Measurements from ENCODE around the gene RELCH.
A peak's percentile ranks its signal among the peaks of the same experiment; 100 is the strongest.

Gene RELCH

GRCh38 chr18:62196079-62196478 is 9.0 kb downstream of the RELCH start:
- DNase-seq (ENCODE audit: low read depth, low spot score), result no peak

GRCh38 chr18:62196980-62197379 is 9.9 kb downstream of the RELCH start:
- DNase-seq (ENCODE audit: low read depth, low spot score), result no peak

GRCh38 chr18:62198259-62198658 is 11.2 kb downstream of the RELCH start:
- DNase-seq (ENCODE audit: low read depth, low spot score), result no peak

DNA sequence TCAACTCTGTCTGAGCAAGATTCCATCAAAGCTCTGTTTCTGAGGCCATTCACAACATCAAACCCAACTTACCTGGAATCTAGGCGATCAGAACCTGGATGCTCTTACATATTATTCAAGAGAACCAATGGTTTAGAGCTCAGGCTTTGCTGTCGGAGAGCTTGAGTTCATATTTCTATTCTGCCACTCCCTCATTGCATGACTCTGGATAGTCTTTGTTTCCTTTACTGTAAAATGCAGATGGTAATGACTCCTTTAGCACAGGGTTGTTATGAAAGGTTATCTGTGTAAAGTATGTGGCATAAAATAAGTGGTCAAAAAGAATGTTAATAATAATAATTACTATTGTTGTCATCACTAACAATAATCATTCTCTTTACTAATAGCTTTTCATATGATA is 12.6 kb downstream of the RELCH start:
- DNase-seq (ENCODE audit: low read depth, low spot score), result no peak

DNA sequence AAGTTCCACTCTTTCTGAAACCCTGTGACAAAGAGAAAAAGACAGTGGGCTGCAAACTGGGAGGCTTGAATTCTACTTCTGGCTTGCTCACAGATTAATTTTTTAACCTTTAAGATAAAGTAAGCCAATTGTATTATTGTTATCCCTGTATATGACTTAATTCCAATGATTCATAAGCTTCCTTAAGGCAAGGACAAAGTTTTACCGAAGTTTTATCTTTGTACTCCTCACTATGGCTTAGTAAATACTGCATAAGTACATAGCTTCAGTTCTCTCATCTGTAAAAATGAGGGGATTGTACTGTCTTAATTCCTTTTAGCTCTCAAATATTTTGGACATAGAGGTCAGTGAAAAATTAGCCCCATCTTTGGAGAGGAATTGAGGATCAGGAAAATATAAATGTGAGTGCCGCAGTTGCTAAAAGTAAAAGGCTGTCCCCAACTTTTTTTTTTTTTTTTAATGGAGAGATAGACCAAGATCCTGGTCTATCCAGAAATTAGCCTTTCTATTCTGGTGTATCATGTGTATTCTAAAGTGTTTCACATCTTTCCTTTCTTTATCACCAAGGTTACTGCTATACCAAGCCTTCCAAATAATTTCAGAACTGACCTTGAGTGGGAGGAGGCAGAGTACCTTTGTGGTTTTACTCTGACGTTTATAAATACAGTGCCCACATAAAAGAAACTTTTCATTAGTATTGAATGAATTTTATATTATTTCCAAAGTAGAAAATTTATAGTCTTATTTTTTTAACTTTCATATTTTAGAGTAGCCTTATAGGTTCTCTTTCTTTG is 13.3 kb downstream of the RELCH start:
- no peak for DNase-seq (ENCODE audit: low read depth, low spot score)

- no peak for DNase-seq (ENCODE audit: low read depth, low spot score)
Observed at GRCh38 chr18:62201870-62202269, 14.8 kb downstream of the RELCH start.

DNA sequence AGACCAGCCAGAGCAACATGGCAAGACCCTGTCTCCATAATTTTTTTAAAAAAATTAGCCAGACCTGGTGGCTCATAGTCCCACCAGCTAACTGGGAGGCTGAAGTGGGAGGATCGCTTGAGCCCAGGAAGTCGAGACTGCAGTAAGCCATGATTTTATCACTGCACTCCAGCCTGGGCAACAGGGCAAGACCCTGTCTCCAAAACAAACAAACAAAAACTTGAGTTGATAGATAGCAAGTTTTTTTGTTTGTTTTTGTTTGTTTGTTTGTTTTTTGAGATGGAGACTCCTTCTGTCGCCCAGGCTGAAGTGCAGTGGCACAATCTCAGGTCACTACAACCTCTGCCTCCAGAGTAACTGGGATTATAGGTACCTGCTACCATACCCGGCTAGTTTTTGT is 18.8 kb downstream of the RELCH start:
- DNase-seq (ENCODE audit: low read depth, low spot score), result no peak

DNA sequence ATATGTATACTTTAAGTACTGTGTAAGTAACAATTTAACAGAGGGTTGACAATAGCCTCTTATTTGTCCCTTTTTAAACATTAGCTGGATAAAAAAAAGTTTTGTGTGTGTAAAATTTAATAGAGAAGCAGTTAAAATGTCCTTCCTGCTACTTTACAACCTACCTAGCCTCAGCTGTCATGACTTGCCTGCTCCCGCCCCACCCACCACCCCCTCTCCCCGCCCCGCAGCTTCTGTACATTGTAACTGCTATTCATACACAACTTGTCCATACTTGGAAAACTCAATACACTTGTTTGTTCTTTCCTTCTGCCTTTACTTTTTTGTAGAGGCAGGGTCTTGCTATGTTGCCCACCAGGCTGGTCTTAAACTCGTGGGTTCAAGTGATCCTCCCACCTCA is 19.5 kb downstream of the RELCH start:
- DNase-seq (ENCODE audit: low read depth, low spot score), result no peak

- DNase-seq (ENCODE audit: low read depth, low spot score), result no peak
Observed at GRCh38 chr18:62209046-62209445, 22.0 kb downstream of the RELCH start.

- no peak for DNase-seq (ENCODE audit: low read depth, low spot score)
Observed at GRCh38 chr18:62210138-62210537, 23.1 kb downstream of the RELCH start.

DNA sequence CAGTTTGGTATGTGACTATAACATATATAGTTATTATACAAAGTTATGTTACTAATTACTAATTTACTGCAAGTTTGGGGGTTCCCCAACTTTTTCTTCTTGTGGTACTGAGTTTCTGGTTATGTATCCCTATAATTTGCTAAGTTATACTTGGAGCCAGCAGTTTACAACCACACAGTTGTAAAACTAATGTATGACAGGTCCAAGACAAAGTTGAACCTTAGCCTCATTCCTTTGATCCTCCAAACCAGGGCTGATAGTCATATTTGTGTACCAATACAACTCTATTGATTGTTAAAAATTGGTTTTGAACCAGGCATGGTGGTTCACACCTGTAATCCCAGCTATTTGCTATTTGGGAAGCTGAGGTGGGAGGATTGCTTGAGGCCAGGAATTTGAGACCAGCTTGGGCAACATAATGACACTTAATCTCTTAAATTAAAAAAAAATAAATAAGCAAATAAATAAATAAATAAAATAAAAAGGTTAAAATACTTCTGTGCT is 24.3 kb downstream of the RELCH start:
- DNase-seq (ENCODE audit: low read depth, low spot score), result no peak

- DNase-seq (ENCODE audit: low read depth, low spot score), result no peak
Observed at GRCh38 chr18:62214790-62215189, 27.7 kb downstream of the RELCH start.

GRCh38 chr18:62224229-62224628 is 37.2 kb downstream of the RELCH start:
- DNase-seq (ENCODE audit: low read depth, low spot score), result no peak

GRCh38 chr18:62226047-62226446 is 39.0 kb downstream of the RELCH start:
- DNase-seq (ENCODE audit: low read depth, low spot score), result no peak

DNA sequence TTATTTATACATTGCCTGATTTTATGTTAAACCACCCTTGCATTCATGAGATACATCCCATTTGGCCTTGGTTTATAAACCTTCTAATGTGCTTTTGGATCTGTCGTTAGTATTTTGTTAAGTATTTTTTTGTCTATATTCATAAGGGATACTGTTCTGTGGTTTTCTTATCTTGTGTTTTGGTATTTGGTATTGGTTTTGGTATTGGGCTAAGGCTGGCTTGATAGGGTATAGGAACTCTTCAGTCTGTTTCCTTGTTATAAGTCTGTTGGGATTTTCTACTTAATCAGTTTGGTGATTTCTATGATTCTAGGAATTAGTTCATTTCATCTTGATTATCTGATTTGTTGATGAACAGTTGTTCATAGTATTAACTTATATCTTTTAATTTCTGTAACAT is 49.2 kb downstream of the RELCH start:
- no peak for DNase-seq (ENCODE audit: low read depth, low spot score)

DNA sequence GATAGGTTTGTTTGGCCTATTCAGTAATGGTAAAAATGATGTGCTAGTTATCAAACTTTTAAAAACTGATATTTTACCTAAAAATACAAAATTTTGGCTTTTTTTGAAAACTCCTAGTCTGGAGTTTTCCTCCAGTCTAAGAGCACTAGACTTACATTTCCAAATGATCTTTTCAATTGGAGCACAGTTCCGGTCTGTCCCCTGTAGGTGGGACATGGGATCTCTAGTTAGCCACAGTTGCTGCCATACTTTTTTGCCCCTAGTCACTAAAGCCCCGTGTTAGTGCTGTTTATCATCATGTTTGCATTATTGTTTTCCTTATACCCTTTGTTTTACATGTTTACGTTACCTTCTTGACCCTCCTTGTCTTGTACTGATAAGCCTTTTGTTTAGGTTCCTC is 52.4 kb downstream of the RELCH start:
- DNase-seq (ENCODE audit: low read depth, low spot score), result no peak

DNA sequence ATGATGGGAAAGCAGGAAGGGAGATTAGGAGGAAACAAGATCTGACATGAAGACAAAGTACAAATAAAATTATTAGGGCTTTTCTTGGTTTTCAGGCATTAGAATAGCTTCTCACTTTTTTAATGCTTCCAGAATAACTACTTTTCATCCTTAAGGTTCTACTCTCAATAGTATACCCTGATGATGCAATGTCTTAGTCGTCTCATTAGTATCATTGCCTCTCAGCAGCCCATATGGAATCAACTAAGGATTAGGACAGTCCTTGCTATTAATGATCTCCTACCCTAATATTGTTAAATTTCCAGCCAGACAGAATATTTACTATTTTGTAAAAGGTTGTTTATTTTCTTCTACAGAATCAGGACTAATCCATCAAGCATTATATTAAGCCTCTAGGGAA is 55.9 kb downstream of the RELCH start:
- DNase-seq (ENCODE audit: low read depth, low spot score), result no peak

DNA sequence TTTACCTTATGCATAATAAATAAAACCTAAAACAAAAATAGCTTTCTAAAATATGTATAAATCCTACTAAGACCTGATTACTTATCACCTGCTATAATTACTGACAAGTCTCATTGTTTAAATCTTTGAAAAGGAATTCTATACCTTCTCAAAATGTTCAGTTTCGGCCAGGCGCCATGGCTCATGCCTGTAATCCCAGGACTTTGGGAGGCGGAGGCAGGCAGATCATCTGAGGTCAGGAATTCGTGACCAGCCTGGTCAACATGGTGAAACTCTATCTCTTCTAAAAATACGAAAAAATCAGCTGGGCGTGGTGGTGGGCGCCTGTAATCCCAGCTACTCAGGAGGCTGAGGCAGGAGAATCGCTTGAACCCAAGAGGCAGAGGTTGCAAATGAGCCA is 58.1 kb downstream of the RELCH start:
- no peak for DNase-seq (ENCODE audit: low read depth, low spot score)

GRCh38 chr18:62245699-62246098 is 58.6 kb downstream of the RELCH start:
- DNase-seq (ENCODE audit: low read depth, low spot score), result no peak

- DNase-seq (ENCODE audit: low read depth, low spot score), result no peak
Observed at GRCh38 chr18:62248313-62248712, 61.3 kb downstream of the RELCH start.

DNA sequence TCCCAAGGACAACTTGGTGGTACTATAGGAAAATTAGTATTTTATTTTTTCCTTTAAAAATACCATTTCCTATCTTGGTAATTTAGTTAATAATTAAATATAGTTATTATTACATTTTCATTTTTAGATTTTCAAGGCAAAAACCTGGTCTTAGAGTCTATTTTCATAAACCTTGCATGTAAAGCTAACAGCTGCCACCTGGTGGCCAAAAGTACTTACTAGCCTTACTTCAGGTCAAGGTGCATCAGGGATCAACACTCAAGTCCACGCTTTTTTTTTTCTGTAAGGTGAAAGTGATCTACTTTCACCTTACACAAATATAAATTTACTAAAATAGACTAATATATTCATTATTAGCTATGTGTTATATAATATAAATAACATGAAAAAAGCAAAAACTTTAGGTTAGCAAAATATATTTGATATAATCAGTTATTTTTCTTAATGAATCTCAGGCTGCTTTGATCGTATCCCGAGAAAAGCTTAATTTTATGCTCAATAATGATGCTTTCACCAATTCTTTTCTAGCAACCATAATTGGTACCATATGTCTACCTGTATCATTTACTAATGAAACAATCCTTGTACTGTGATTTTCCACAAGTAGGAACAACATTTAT is 62.5 kb downstream of the RELCH start:
- DNase-seq (ENCODE audit: low read depth, low spot score), result peak; percentile 61

DNA sequence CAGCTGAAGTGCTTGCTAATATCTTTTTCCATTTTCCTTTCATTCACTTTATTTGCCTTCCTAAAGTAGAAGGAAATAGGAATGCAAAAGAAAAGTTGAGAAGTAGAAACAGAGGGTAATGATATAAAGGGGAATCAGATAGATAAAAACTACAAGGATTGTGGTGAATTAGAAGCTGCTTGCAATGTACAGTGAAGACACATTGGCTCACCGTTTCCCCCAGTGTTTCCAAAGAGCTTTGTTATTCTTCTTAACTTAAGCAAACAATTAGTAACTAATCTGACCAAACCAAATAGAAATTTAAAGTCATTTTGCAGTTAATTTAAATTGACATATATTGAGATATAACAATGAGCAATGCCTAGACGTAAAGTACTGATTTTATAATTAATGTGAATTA is 63.4 kb downstream of the RELCH start:
- no peak for DNase-seq (ENCODE audit: low read depth, low spot score)

DNA sequence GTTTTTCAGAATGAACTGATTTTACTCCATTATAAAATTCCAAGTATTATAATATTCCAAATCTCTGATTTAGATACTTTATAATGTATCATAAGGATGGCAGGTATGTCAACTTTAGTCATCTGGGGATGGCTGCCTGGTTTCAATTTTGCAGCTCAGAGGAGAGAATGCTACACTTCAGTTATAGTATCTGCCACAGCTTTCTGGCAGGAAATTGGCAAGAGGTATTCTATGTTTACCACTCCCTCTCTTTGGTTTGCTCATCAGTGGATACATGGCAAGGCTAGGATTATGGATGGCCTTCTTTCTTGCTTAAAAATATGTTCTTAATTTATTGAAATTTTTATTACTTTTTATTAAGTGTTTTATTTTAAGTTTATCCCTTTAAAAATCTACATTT is 71.0 kb downstream of the RELCH start:
- DNase-seq (ENCODE audit: low read depth, low spot score), result no peak

Data from activated CD4-positive, CD25-positive, alpha-beta regulatory T cell treated with anti-CD3 and anti-CD28 coated beads, Interleukin-2, amount 50 U/mL, for 16 hours (primary cell).